ENCODE data around the gene AKAP13. TPM values are rescaled to one million over a fixed set of nuclear protein-coding genes. Genes with fewer than 3 reads are reported as not detected.
A peak's percentile ranks its signal among the peaks of the same experiment; 100 is the strongest.
"Not testable (repeated sequence)": the region's sequence is repeated elsewhere in the genome, so short reads cannot be mapped to it uniquely, and the experiment has no call there.

The AKAP13 gene
- total RNA-seq, 1 donor from 2014 or later: 152 TPM

GRCh38 chr15:85412066-85412465, 31.7 kb downstream of the AKAP13 start:
- DNase-seq (ENCODE audit: low read depth): peak; percentile 60

GRCh38 chr15:85412956-85413854, 32.8 kb downstream of the AKAP13 start:
- DNase-seq (ENCODE audit: low read depth): peak; percentile 97

- DNase-seq (ENCODE audit: low read depth): no peak
These were observed 33.6 kb downstream of the AKAP13 start for GRCh38 chr15:85414037-85414436.

GRCh38 chr15:85414495-85414894, 34.1 kb downstream of the AKAP13 start:
- peak; percentile 68 for DNase-seq (ENCODE audit: low read depth)

GRCh38 chr15:85414991-85415390, 34.6 kb downstream of the AKAP13 start:
- DNase-seq (ENCODE audit: low read depth): no peak

- DNase-seq (ENCODE audit: low read depth): no peak
These were observed 35.4 kb downstream of the AKAP13 start for GRCh38 chr15:85415783-85416182.

- DNase-seq (ENCODE audit: low read depth): peak; percentile 70
These were observed 36.9 kb downstream of the AKAP13 start for GRCh38 chr15:85417276-85417675.

GRCh38 chr15:85419161-85419560, 38.8 kb downstream of the AKAP13 start:
- no peak for DNase-seq (ENCODE audit: low read depth)

- DNase-seq (ENCODE audit: low read depth): peak; percentile 72
These were observed 40.9 kb downstream of the AKAP13 start for GRCh38 chr15:85421116-85421925.

- no peak for DNase-seq (ENCODE audit: low read depth)
These were observed 42.2 kb downstream of the AKAP13 start for GRCh38 chr15:85422607-85423006.

- DNase-seq (ENCODE audit: low read depth): no peak
These were observed 42.9 kb downstream of the AKAP13 start for GRCh38 chr15:85423256-85423655.

- DNase-seq (ENCODE audit: low read depth): no peak
These were observed 43.8 kb downstream of the AKAP13 start for GRCh38 chr15:85424154-85424553.

- DNase-seq (ENCODE audit: low read depth): no peak
These were observed 46.1 kb downstream of the AKAP13 start for GRCh38 chr15:85426481-85426880.

- peak; percentile 84 for DNase-seq (ENCODE audit: low read depth)
These were observed 47.1 kb downstream of the AKAP13 start for GRCh38 chr15:85427286-85428028.

- no peak for DNase-seq (ENCODE audit: low read depth)
These were observed 49.1 kb downstream of the AKAP13 start for GRCh38 chr15:85429522-85429921.

GRCh38 chr15:85430406-85431204, 50.2 kb downstream of the AKAP13 start:
- no peak for DNase-seq (ENCODE audit: low read depth)

GRCh38 chr15:85439996-85440395, 59.6 kb downstream of the AKAP13 start:
- no peak for DNase-seq (ENCODE audit: low read depth)

- DNase-seq (ENCODE audit: low read depth): no peak
These were observed 60.0 kb downstream of the AKAP13 start for GRCh38 chr15:85440451-85440850.

GRCh38 chr15:85441854-85442253, 61.5 kb downstream of the AKAP13 start:
- not testable (repeated sequence) for DNase-seq (ENCODE audit: low read depth)

GRCh38 chr15:85443046-85443445, 62.6 kb downstream of the AKAP13 start:
- peak; percentile 23 for DNase-seq (ENCODE audit: low read depth)

GRCh38 chr15:85443593-85444087, 63.2 kb downstream of the AKAP13 start:
- DNase-seq (ENCODE audit: low read depth): peak; percentile 99
